22Rv1 (cell line): ENCODE data around the gene ZNF827.

Experiments
- CTCF ChIP-seq: fragments of 450-650 bp; IDR thresholded peaks from 2 replicates; pipeline ENCODE4 v1.5.1; 2017; ENCODE audit warnings: mild to moderate bottlenecking
- ZFX ChIP-seq: fragments of 450-650 bp; IDR thresholded peaks from 2 replicates; pipeline ENCODE4 v1.6.1; 2017; ENCODE audit warnings: antibody characterized with exemption, borderline replicate concordance

- no peak for TF ChIP-seq CTCF
- TF ChIP-seq ZFX = no peak
These were observed 143.1 kb downstream of the ZNF827 start for GRCh38 chr4:145795521-145795920.
